Keratinocyte (primary cell): ENCODE results near the gene AKAP13. TPM values are rescaled to one million over a fixed set of nuclear protein-coding genes. Genes with fewer than 3 reads are reported as not detected.

ENCODE experiments used
- DNase-seq: peaks from one replicate; pipeline ENCODE4 v3.0.0-alpha.2; 2011; ENCODE audit warnings: low read depth, missing footprints, low spot score
- FAIRE-seq: peaks from 2 replicates; lab custom pipeline; 2011; peaks lifted over from hg19 to GRCh38; lab: Jason Lieb, UNC
- H2AFZ ChIP-seq: 2 replicates; pipeline ENCODE4 v1.6.0; 2012; ENCODE audit warnings: low read length, control low read depth, inconsistent platforms; ENCODE audit not compliant: control insufficient read depth
- H3K27ac ChIP-seq: 2 replicates; pipeline ENCODE4 v1.5.1; 2011; ENCODE audit warnings: low read length; ENCODE audit not compliant: control insufficient read depth, insufficient read depth
- H3K27me3 ChIP-seq: 3 replicates; pipeline ENCODE4 v1.6.0; 2011; ENCODE audit warnings: low read length; ENCODE audit not compliant: control insufficient read depth, insufficient read depth; ENCODE audit errors: extremely low read depth
- H3K36me3 ChIP-seq, 2 experiments: 2 replicates in 1 of 2; 3 replicates in 1 of 2; pipeline ENCODE4 v1.5.1; 2011; ENCODE audit warnings: low read length in 2 of 2, mild to moderate bottlenecking in 1 of 2; ENCODE audit not compliant: control insufficient read depth in 2 of 2, insufficient read depth in 2 of 2; ENCODE audit errors: extremely low read depth in 1 of 2
- H3K4me1 ChIP-seq: 3 replicates; pipeline ENCODE4 v1.5.1; 2011; ENCODE audit warnings: low read length; ENCODE audit not compliant: control insufficient read depth, insufficient read depth; ENCODE audit errors: extremely low read depth
- H3K4me2 ChIP-seq: 3 replicates; pipeline ENCODE4 v1.6.0; 2011; ENCODE audit warnings: low read depth, low read length; ENCODE audit not compliant: control insufficient read depth, insufficient read depth; ENCODE audit errors: extremely low read depth
- H3K4me3 ChIP-seq, 3 experiments: fragments of 200-600 bp in 1 of 3; sonication (generic) in 1 of 3; 2 replicates in 2 of 3; 3 replicates in 1 of 3; pipeline ENCODE4 v1.5.1; 2011 to 2016; ENCODE audit warnings: low read length in 3 of 3, mild to moderate bottlenecking in 3 of 3, control low read depth in 2 of 3, inconsistent platforms in 1 of 3, low read depth in 1 of 3, mixed read lengths in 1 of 3, mixed run types in 1 of 3, moderate library complexity in 1 of 3; ENCODE audit not compliant: control insufficient read depth in 2 of 3, insufficient read depth in 2 of 3; ENCODE audit errors: extremely low read depth in 1 of 3
- H3K79me2 ChIP-seq: 2 replicates; pipeline ENCODE4 v1.6.0; 2012; ENCODE audit warnings: low read length; ENCODE audit not compliant: control insufficient read depth, insufficient read depth
- H3K9ac ChIP-seq: 3 replicates; pipeline ENCODE4 v1.6.0; 2011; ENCODE audit warnings: low read length; ENCODE audit not compliant: control insufficient read depth, insufficient read depth; ENCODE audit errors: extremely low read depth
- H3K9me1 ChIP-seq: 3 replicates; pipeline ENCODE4 v1.6.0; 2011; ENCODE audit warnings: low read length; ENCODE audit not compliant: control insufficient read depth, insufficient read depth; ENCODE audit errors: extremely low read depth
- H3K9me3 ChIP-seq: 2 replicates; pipeline ENCODE4 v1.5.1; 2012; ENCODE audit warnings: low read depth, low read length; ENCODE audit not compliant: control insufficient read depth
- H4K20me1 ChIP-seq: 3 replicates; pipeline ENCODE4 v1.6.0; 2011; ENCODE audit warnings: low read length; ENCODE audit not compliant: control insufficient read depth, insufficient read depth; ENCODE audit errors: extremely low read depth
- CTCF ChIP-seq, 3 experiments: IDR thresholded peaks in 1 of 3; conservative IDR thresholded peaks in 1 of 3; optimal IDR thresholded peaks in 1 of 3; 2 replicates in 2 of 3; 3 replicates in 1 of 3; pipeline versions ENCODE3 to v1.5.1; 2011; ENCODE audit warnings: low read length in 3 of 3, mild to moderate bottlenecking in 3 of 3, moderate library complexity in 2 of 3, control low read depth in 1 of 3, inconsistent platforms in 1 of 3; ENCODE audit not compliant: insufficient read depth in 2 of 3; ENCODE audit errors: extremely low read depth in 1 of 3
- EZH2 ChIP-seq: IDR thresholded peaks from one replicate; pipeline ENCODE4 v1.6.1; 2012; ENCODE audit warnings: inconsistent platforms, mild to moderate bottlenecking, low read length, moderate library complexity
- dilution Hi-C: fragments of 300-500 bp; cut with MboI; formaldehyde crosslinking; loops from one replicate; pipeline ENCODE4 v1.7.0; 2020; ENCODE audit warnings: low sequenced_read_pairs; ENCODE audit not compliant: extremely low pct_ligation_motif_present
- polyA plus RNA-seq, 5 experiments: library from polyadenylated mRNA; depleted of rRNA in 3 of 5; stranded (reverse) in 3 of 5; stranded (forward) in 1 of 5; unstranded in 1 of 5; fragments of >200 nt; gene quantifications; 1 replicate in 1 of 5; 2 replicates in 3 of 5; 3 replicates in 1 of 5; pipeline versions ENCODE4 v1.2.1 to v1.2.3, GENCODE V29; 2011 to 2012; ENCODE audit warnings: missing spikeins in 2 of 5, low read depth in 1 of 5, low replicate concordance in 1 of 5

AKAP13 gene
- polyA plus RNA-seq, 1 donor (not counting 4 experiments of a cell fraction or from before 2014, with no cell fraction given) = 16.7 TPM

GRCh38 chr15:85600001-85600400 is 219.6 kb downstream of the AKAP13 start:
- H3K4me1 ChIP-seq = peaks cover 6% of the 10 kb centered on the region
- H2AFZ ChIP-seq = no peak overlapping the region
- peaks cover 3% of the 10 kb centered on the region for H3K79me2 ChIP-seq
- no peak overlapping the region for H3K9ac ChIP-seq
- H3K27ac ChIP-seq = no peak overlapping the region
- H4K20me1 ChIP-seq = no peaks in the 10 kb centered on the region
- TF ChIP-seq EZH2 (no peak), CTCF (optimal IDR thresholded peaks at IDR 0.05 in 1 of 3, IDR thresholded peaks at IDR 0.05 in 1 of 3, conservative IDR thresholded peaks at IDR 0.05 in 1 of 3; ENCODE audit: extremely low read depth in 1 of 3, insufficient read depth in 2 of 3, low read length in 3 of 3) (no peak)
- FAIRE-seq (no peak), DNase-seq (no peak)
- H3K27me3 ChIP-seq = no peaks in the 10 kb centered on the region
- H3K9me1 ChIP-seq = no peaks in the 10 kb centered on the region
- no peak overlapping the region for H3K4me3 ChIP-seq
- dilution Hi-C loops = no loop called here
- peaks cover 8 to 11% of the 10 kb centered on the region in 2 experiments for H3K36me3 ChIP-seq
- no peak overlapping the region for H3K4me2 ChIP-seq
- no peaks in the 10 kb centered on the region for H3K9me3 ChIP-seq

GRCh38 chr15:85603160-85603559 is 222.8 kb downstream of the AKAP13 start:
- no peak for FAIRE-seq
- H3K79me2 ChIP-seq = no peaks in the 10 kb centered on the region
- H3K4me2 ChIP-seq = no peak overlapping the region
- H3K27me3 ChIP-seq = no peaks in the 10 kb centered on the region
- peaks cover 19% of the 10 kb centered on the region for H3K4me1 ChIP-seq
- H3K36me3 ChIP-seq = peaks cover 7 to 8% of the 10 kb centered on the region in 2 experiments
- H3K9me3 ChIP-seq = no peaks in the 10 kb centered on the region
- no peaks in the 10 kb centered on the region for H4K20me1 ChIP-seq
- no peak overlapping the region for H2AFZ ChIP-seq
- no peak for TF ChIP-seq CTCF (optimal IDR thresholded peaks at IDR 0.05 in 1 of 3, IDR thresholded peaks at IDR 0.05 in 1 of 3, conservative IDR thresholded peaks at IDR 0.05 in 1 of 3; ENCODE audit: extremely low read depth in 1 of 3, insufficient read depth in 2 of 3, low read length in 3 of 3)
- no peak for DNase-seq
- H3K9ac ChIP-seq = no peak overlapping the region
- no peak overlapping the region for H3K4me3 ChIP-seq
- no peaks in the 10 kb centered on the region for H3K9me1 ChIP-seq
- dilution Hi-C loops = no loop called here
- no peak overlapping the region for H3K27ac ChIP-seq
